NCI-H774 (cell line): ENCODE results near the gene RPGRIP1.
"Not testable (repeated sequence)": the region's sequence is repeated elsewhere in the genome, so short reads cannot be mapped to it uniquely, and the experiment has no call there.

Experiments used
- DNase-seq: peaks from one replicate; lab custom pipeline; 2025; lab: John Stamatoyannopoulos, UW

Gene RPGRIP1

DNA sequence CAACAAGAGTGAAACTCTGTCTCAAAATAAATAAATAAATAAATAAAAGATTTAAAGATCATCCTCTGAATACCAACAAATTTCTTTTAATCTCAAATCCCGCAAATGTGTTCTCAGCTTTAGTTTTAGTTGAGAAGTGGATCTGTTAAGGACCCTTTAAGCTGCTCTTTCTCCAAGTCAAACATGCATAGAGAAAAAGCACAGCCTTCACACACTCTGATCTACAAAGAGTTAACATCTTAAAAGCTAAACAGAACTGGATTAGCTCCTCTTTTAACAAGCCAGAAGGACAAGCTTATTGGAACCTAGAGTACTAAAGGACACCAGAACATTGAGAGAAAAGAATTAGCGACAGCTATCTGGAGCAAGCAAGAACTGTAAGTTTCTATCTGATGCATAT, at the start of gene RPGRIP1:
Gene RPGRIP1, plus strand, starts transcription at position 301 of the 400 bp plus-strand sequence. CDS start 7,894 bp downstream, outside the sequence.
- DNase-seq, result no peak

DNA sequence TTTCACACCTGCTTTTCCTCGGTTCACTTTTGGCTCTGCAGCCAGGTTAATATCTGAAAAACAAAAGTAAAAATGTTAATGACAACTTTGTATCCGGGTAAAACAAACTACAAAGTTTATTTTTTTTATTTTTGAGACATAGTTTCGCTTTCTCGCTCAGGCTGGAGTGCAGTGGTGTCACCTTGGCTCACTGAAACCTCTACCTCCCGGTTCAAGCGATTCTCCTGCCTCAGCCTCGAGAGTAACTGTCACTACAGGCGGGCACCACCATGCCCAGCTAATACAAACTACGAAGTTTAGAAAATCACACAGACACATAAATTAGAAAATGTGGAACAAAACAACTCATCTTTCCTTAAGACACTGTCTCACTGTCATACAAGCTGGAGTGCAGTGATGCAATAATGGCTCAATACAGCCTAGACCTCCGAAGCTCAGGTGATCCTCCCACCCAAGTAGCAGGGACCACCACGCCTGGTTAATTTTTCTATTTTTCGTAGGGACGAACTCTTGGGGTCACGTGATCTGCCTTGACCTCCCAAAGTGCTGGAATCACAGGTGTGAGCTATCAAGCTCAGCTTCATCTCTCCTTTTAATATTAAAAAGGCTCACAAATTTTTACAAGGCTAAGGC, 48.7 kb upstream of the RPGRIP1 start:
- no peak for DNase-seq

DNA sequence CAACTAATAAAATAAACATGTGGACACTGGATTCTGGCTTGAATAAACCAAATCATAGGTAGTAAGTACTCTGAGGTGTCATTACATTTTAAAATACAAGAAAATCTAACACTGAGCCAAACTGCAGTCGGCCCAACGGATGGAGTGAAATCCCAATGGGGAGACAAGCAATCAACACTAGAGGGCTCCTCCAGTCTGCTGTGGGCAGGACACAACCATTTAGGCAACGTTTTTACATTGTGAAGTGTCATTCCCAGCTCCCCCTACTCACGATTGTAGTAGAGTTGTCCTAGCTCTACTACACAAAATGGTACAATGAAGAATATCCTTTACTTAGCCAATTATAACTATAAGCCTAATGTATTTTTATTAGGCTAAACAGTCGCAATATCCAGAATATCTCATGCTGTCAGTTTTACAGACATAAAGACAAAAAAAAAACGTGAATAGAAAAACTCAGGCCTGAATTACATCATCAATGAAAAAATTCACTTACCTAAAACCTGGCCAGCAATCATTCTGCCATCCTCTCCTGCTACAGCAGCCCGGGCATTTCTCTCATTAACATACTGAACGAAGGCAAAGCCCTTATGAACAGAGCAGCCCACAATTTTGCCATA, 46.3 kb upstream of the RPGRIP1 start:
- no peak for DNase-seq

- no peak for DNase-seq
Observed at GRCh38 chr14:21234112-21234511, 45.8 kb upstream of the RPGRIP1 start.

DNA sequence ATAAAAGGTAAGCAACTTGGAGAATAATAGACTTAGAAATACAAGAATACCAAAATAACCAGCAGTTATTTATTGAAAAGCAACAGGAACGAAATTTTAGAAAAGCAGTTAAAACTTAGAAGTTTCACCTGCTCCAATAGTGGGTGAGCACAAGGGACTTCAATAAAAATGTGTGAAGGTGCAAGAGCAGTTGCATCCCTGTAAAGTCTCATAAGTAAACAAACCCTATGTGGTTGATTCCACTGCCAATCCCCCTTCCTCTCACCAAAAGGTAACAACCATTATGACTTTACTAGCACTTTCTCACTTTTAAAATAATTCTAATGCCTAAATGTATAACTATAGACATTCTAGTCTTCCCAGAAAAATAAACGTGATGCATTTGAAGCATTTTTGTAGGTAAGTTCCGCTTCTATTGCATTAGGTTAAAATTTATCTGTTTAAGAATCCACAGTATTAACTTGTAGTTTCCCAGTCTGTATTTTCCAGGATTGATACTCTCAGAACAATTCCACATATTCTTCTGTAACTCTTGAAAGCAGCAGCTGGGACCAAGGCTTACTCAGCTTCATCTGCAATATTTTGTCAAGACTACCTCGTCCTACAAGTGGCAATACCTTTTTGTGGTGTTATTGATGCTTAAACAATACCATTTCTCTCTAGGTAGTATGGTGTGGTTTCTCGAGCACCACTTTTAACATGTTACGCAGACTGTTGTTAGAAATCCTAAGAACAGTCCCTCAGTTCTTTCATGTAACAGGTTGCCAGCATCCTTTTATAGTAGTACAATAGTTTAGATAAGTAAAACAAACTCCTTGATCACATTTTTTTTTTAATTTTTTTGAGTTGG, 42.7 kb upstream of the RPGRIP1 start:
- no peak for DNase-seq

DNA sequence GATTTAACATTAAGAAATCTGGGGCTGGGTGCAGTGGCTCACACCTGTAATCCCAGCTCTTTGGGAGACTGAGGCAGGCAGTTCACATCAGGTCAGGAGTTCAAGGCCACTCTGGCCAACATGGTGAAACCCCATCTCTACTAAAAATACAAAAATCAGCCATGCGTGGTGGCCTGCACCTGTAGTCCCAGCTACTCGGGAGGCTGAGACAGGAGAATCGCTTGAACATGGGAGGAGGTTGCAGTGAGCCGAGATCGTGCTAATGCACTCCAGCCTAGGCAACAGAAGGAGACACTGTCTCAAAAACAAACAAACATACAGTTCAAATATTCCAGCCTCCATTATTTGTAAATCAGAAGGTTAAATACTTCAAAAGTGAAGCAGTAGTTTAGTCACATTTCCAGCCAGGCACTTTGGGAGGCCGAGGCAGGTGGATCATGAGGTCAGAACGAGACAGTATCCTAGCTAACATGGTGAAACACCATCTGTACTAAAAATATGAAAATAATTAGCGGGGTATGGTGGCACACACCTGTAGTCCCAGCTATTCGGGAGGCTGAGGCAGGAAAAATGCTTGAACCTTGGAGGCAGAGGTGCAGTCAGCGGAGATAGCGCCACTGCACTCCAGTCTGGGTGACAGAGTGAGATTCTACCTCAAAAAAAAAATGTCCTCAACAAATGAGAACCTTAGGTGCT, 40.9 kb upstream of the RPGRIP1 start:
- no peak for DNase-seq

- no peak for DNase-seq
Observed at GRCh38 chr14:21240417-21240816, 39.5 kb upstream of the RPGRIP1 start.

DNA sequence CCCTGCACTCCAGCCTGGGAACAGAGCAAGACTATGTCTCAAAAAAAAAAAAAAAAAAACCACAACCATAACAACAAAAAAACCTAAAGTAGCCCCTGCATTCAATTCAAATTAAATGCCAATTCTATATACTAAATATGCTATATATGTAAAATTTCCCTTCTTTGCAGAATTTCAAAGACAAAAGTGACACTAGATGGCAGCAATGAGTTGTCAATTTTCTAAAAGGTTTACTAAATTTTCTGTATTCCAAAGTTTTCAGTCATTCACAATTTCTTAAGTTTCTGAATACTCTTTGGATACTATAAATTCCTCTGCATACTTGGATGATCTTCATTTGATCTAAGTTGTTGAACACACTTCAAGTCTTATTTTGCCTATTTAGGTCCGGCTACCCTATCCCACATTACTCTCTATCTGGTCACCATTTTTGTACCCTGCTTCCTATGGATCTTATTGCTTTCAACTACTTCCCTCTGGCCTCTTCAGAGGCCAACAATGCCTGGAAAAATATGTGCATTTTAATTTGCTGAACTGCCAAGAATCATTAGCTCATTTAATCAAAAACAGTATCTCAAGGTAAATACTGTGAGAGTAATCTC, 38.6 kb upstream of the RPGRIP1 start:
- DNase-seq, result no peak

- no peak for DNase-seq
Observed at GRCh38 chr14:21244544-21244943, 35.3 kb upstream of the RPGRIP1 start.

GRCh38 chr14:21245813-21246212, 34.1 kb upstream of the RPGRIP1 start:
- no peak for DNase-seq

DNA sequence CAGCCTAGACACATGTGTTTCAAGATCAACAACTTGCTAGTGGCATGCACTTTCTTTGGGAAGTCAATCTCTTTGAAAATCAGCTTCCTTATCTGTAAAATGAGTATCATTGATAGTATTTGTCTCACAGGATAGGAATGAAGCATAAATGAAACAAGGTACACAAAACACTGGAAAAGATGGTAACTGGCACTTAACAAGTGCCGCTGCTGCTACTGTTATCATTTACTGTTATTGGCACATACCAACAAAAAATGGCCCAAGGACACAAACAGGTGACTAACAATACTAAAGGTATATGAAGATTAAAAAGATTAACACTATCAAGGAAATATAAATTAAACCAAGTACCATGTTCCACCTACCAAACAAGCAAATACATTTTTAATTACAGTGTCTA, 31.5 kb upstream of the RPGRIP1 start:
- DNase-seq, result no peak

- DNase-seq, result no peak
Observed at GRCh38 chr14:21248739-21249411, 31.0 kb upstream of the RPGRIP1 start.

DNA sequence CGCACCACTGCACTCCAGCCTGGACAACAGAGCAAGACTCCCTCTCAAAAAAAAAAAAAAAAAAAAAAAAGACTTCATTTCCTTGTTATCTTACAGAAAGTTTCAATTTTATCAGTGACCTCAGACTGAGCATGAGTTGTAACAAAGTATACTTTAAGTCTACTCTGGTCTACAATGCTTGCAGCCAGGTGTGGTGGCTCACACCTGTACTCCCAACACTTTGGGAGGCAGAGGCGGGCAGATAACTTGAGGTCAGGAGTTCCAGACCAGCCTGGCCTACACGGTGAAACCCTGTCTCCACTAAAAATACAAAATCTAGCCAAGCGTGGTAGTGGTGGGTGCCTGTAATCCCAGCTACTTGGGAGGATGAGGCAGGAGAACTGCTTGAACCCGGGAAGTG, 28.7 kb upstream of the RPGRIP1 start:
- DNase-seq, result no peak

- no peak for DNase-seq
Observed at GRCh38 chr14:21252149-21252548, 27.7 kb upstream of the RPGRIP1 start.

- no peak for DNase-seq
Observed at GRCh38 chr14:21255385-21256101, 24.3 kb upstream of the RPGRIP1 start.

DNA sequence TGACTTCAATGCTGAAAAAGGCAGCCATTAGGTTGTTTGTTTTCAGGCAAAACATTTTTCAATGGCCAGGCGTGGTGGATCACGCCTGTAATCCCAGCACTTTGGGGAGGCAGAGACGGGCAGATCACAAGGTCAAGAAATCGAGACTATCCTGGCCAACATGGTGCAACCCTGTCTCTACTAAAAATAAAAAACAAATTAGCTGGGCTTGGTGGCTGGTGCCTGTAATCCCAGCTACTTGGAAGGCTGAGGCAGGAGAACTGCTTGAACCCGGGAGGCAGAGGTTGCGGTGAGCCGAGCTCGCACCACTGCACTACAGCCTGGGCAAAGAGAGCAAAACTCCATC, 23.8 kb upstream of the RPGRIP1 start:
- DNase-seq, result not testable (repeated sequence)

DNA sequence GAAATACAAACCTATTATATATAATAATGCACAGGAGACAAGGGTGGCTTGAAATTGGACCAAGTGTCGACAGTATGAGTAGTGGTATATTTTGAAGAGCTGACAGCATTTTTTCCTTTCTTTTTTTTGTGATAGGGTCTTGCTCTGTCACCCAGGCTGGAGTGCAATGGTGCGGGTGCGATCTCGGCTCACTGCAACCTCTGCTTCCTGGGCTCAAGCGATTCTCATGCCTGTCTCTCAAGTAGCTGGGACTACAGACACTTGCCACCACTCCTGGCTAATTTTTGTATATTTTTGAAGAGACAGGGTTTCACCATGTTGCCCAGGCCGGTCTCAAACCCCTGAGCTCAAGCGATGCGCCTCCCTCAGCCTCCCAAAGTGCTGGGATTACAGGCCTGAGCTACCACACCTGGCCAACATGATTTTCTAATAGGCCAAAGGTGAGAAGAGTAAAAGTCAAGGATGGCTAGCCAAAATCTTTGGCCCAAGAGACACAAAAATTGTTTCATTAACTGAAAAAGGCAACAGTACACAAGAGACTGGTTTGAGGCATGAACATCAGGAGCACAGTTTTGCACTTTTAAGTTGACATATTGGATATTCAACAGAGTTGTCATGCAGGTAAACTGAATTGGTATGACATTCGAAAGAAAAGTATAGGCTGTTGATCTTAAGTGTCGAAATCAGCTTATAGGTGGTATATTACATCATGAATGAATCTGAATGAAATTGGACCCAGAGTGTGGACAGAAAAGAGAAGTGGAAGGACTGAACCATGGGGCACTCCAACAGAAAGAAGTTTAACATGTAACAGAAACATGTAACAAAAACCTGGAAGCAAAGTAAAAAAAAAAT, 23.1 kb upstream of the RPGRIP1 start:
- no peak for DNase-seq

- no peak for DNase-seq
Observed at GRCh38 chr14:21257394-21257909, 22.4 kb upstream of the RPGRIP1 start.

DNA sequence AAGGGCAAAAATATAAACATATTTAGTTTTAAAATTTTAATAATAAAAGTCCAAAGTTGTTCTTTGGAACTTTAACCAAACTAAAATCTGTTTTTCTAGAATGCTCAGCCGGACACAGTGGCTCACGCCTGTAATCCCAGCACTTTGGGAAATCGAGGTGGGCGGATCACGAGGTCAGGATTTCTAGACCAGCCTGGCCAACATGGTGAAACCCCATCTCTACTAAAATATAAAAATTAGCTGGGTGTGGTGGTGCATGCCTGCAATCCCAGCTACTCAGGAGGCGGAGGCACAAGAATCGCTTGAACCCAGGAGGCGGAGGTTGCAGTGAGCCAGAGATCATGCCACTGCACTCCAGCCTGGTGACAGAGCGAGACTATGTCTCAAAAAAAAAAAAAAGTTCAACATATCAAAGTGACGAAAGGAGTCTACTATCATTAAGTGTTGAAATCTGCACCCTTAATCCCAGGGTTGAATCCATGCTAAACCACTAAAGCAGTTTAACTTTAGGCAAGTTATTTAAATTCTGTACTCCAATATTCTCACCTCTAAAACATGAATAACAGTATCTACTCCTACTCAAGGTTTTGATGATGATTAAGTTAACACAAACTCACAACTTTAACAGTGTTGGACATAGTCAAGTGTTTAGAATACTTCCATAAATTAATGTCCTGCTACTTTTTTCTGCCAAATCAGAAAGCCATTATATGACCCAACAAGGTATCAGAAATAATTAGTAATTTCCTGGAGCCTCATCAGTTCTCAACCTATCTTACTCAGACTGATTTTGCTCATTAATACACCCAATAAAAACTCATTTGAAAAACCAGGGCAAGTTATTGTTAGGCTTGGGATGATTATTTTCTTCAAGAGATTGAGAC, 21.6 kb upstream of the RPGRIP1 start:
- DNase-seq, result no peak
